Endometrium (tissue), 2 donors: ENCODE data around the gene ASCL1.

Experiments
- FAIRE-seq: peaks from 2 replicates; lab custom pipeline; 2012; peaks lifted over from hg19 to GRCh38; lab: Jason Lieb, UNC
- donor health status: control.
- donor health status: control.

Gene ASCL1

DNA sequence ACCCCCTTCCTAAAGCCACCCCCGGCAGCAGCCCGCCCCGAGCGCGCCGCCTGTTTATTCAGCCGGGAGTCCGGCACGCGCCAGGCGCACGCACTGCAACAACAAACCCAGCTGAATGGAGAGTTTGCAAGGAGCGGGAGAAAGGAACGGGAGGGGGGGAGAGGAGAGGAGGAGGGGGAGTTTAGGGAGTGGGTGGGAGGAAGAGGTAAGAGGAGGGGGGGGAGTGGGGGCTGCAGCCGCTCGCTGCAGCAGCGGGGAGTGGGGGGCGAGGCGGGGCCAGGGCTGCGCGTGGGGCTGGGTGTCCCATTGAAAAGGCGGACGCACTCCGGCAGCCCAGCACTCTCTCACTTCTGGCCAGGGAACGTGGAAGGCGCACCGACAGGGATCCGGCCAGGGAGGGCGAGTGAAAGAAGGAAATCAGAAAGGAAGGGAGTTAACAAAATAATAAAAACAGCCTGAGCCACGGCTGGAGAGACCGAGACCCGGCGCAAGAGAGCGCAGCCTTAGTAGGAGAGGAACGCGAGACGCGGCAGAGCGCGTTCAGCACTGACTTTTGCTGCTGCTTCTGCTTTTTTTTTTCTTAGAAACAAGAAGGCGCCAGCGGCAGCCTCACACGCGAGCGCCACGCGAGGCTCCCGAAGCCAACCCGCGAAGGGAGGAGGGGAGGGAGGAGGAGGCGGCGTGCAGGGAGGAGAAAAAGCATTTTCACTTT is at the start of gene ASCL1:
ASCL1 (plus strand) TSS at position 336 of the 712 bp plus-strand sequence. CDS start 571 bp downstream, outside the sequence.
- no peak for FAIRE-seq

DNA sequence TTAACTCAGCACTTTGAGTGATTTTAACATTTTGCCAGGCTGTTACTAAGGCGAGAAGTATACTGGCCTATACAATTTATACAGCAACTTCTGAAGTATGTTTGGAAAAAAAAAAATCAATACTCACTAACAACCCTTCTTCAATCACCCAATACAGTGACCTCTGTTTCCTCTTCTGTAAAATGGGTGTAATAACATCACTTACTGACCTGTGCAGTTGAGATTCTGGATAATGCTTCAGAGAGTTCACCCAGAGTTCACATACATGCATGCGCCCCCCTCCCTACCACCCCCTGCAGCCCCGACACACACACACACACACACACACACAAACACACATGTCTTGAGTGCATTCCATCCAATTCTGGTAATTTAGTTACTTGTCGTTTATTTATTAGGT is 49.6 kb upstream of the ASCL1 start:
- no peak for FAIRE-seq

DNA sequence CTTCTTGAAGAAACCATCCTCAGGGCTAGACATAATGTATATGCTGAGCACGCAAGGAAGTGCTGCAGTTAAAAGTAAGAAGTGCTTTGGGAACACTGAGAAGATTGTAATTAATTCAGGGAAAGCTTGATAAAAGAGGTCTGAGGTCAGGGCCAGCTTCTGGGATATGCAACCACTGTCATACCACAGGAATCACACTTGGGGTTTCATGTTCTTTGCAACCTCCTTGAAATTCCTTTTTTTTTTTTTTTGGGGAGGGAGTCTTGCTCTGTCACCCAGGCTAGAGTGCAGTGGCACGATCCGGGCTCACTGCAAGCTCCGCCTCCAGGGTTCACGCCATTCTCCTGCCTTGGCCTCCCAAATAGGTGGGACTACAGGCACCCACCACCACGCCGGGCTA is 47.3 kb upstream of the ASCL1 start:
- FAIRE-seq, result no peak

DNA sequence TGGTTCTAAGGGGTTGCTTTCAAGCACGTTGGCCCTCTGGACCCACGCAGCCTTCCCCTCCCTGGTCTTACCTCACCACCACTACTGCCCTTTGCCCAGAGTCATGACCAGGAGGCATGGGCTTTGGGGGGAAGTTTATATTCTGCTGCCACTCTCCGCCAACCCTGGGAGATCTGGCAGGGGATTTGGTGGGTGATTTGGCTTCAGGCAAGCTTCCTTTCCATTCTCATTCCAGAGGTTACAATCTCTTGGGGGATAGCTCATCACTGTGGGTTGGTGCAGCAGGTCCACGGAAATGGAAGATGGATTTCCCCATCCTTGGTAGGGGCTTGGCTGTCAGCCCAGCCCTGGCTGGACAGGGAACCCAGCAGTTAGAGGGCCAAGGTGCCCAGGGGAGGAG is 46.7 kb upstream of the ASCL1 start:
- no peak for FAIRE-seq

DNA sequence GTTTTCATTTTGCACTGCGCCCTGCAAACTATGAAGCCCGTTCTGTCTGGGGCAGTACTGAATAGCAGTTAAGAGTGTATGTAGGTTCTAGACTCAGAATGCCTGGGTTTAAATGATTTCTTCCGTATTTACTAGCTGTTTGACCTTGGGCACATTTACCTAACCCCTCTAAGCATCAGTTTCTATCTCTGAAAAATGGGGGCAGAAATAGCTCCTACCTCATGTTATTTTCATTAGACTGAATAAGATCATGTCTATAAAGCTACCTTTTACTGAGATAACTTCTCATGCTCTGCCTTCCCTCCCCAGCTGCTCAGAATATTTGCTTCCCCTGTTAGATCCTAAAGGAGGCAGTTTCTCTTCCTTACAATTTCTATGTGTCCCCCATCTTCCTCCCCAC is 46.2 kb upstream of the ASCL1 start:
- FAIRE-seq, result no peak

DNA sequence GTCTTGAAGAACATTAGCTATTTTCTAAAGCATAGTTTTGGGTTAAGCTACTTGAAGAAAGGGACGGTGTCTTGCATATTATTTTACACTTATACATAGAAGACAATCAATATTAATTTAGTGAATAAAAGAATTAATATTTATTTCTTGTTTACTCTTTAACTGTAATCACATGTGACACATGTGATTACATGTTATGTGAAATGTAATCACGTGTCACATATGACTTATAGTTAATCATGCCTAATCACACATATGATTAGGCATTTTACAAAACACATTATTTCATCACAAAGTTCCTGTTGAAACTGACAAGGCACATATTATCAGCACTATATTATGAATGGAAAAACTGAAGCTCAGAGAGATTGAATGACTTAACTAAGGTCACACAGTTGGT is 45.2 kb upstream of the ASCL1 start:
- no peak for FAIRE-seq

DNA sequence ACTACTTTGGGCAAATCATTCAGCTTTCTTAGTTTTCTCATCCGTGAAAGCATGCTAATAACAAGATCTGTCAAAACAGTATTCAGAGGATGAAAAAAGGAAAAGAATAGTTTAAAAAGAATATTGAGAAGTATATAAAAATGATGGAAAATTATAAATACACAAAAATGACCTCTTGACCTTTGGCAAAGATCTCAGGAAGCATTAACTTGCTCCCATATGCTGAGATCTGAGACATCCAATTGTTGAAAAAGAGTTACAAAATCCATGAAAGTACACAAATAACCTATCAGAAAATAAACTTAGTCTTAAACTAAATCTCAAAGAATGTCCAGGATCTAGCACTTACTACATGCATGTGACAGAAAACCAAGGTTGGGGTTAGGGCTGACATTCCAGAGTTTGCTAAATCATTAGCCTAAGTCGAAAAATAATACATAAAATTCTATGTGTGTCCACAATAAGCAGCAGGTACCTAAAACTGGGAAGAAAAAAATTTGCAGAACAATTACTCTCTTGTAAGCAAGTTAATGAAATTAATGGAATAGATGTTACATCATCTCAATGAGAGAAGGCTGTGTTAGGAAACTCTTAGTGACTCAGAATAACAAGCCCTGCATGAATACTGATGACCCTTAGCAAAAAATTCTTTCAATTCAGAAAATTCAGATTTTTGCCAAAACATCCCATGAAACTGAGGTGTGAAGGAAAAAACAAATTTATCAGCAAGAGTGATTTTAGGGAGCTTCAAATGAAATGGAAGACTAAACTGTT is 43.8 kb upstream of the ASCL1 start:
- FAIRE-seq, result no peak

DNA sequence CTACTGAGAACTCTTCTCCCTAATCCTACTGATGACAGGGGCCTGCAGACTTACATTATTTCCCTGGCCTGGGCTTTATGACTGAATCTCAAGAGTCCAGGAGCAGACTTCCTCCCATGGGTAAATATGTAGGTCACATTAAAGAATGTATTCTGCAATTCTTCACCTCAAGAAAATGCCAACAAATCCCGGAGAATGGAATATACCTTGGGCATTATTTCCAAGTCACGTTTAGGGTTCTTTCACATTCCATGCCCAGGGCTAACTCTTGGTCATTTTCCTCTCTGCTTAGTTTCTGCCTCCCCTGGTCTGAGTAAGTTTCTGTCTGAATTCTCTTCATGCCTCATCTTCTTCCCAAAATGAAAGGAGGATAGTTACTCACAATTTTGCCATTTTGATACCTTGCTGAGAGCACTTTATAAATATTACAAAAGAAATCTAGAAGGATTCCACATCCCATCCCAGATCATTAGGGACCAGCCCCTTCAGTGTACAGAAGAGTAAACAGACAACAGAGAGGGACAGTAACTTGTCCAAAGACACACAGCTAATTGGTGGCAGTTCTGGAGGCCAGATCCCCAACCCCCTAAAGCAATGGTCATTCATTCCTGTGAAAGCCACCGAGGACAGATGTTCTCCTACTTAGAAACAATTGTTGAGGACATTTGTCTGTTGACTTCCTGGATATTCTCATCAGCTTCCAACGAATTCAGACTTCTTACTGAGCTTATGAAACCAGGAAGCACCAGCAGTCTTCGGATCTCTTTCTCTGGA is 41.0 kb upstream of the ASCL1 start:
- no peak for FAIRE-seq

DNA sequence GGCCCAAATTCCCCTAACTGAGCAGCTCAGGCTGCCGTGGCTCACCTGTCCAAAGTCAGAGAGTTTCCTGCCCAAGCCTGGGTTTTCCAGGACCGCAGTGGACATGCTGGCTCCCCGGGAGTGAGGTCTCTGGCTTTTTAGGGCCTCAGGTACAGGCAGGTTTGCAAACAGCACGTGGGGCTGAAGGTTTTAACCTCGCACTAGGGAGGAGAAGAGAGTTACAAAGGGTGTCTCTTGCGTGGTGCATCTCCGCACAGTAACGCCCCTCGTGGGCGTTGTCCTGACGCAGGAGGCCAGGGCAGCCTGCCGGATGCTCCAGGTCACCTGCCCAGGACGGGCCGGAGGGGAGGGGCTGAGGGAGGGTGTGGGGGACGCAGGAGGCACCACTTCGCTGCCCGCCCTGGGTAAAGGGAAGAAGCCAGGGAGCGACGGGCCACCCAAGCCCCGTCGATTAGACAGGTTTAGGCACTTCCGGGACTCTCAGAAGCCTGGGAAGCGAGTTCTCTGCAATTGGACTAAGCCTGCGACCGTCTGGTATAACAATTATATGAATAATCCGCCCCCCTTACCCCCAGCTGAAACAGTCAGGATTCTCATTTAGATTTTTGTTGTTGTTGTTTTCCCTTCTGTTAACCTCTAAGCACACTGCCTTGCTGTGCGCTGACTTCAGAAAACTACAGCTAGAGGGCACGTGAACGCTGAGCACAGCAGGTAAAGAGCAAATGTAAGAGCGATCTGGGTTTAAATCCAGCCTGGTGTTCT is 40.3 kb upstream of the ASCL1 start, which contains the start of gene PAH:
PAH (minus strand) TSS at position 219 of the 762 bp plus-strand sequence; CDS start at position 105, 114 bp downstream.
- FAIRE-seq, result no peak

DNA sequence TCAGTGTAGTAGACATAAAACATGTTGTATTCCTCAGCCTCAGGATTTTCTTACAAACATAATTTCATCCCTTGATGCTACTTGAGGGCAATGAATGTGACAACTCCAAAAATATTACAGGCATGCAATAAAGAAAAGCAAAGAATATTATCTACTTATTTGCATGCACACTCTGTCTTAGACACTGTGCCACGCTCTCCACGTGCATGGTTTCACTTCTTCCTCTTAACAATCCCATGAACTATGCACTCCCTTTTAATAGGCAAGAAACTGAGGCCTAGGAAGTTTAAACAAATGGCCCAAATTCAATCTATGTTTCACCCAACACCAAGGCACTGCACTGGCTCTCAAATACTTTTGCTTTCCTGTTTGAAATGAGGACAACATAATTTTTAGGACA is 38.6 kb upstream of the ASCL1 start:
- FAIRE-seq, result no peak

DNA sequence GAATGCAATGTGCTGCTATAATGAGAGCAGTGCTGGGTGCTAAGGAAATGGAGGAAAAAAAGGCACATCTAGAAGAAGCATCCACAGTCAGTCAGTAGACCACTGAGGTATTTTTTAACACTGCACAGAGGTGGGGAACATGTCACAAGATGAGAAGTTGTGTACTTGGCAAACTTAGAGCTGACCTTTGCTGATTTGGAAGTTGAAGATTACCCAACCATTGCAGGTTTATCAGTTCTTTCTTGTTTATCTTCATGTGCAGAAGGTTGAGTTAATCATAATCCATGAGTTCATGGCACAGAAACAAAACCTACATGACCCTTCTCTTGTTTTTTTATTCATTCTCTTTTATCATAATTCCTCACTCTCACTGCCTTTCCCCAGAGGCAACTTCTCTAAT is 37.2 kb upstream of the ASCL1 start:
- no peak for FAIRE-seq

DNA sequence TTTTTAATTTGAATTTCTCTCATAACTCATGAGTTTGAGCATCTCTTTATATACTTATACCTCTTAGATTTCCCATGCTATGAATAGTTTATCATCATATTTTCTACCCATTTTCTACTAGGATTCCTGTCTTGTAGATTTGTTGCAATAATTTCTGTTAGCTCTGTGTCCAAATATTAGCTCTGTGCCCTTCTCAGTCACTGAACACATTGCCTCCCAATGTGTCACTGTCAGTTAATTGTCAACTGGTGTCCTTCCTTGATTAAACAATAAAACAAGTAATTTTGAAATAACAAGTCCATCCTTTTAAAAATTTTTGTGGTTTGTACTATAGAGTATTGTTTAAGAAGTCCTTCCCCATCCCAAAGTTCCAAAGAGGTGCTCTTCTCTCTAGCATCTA is 36.2 kb upstream of the ASCL1 start:
- no peak for FAIRE-seq

DNA sequence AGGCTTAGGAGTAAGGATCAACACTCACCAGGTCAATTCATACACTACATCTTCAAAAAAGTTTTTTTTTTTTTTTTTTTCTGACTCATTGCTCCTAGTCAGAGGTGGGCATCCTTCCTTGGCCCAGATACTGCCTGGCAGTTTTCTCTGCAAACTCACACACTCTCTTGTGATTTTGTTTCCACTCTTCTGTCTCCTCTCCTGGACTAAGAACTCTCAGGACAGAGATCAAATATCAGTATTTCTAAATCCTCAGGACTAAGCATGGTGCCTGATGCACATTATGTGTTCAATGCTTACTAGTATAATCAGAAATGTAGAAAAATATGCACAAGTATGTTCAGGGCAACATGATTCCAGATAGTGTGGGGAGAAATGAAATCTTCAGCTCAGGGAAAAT is 30.3 kb upstream of the ASCL1 start:
- no peak for FAIRE-seq

DNA sequence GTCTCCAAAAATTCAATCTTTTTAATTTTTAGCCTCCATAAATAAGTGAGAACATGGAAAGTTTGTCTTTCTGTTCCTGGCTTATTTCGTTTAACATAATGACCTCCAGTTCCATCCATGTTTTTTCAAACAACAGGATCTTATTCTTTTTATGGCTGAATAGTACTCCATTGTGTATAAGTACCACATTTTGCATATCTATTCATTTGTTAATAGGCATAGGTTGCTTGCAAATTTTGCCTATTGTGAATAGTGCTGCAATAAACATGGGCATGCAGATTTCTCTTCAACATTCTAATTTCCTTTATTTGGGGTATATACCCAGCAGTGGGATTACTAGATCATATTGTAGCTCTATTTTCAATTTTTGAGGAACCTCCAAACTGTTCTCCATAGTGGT is 24.3 kb upstream of the ASCL1 start:
- no peak for FAIRE-seq

DNA sequence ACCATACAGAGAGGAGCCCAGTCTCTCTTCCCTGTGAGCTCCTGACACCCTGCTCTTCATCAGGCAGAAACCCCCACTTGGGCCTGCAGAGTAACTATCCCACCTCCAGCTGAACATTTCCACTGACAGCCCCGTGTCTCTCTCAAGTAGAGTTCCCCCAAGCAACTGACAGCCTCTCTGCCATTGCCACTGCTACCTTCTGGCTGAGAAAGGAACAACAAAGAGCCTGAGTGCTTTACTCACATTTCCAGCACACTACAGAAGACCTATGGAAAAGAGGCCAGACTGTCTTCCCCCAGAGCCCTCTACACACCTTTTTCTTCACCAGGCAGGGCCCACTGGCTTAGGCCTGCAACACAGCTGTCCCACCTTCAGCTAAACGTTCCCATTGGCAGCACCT is 18.4 kb upstream of the ASCL1 start:
- FAIRE-seq, result no peak

DNA sequence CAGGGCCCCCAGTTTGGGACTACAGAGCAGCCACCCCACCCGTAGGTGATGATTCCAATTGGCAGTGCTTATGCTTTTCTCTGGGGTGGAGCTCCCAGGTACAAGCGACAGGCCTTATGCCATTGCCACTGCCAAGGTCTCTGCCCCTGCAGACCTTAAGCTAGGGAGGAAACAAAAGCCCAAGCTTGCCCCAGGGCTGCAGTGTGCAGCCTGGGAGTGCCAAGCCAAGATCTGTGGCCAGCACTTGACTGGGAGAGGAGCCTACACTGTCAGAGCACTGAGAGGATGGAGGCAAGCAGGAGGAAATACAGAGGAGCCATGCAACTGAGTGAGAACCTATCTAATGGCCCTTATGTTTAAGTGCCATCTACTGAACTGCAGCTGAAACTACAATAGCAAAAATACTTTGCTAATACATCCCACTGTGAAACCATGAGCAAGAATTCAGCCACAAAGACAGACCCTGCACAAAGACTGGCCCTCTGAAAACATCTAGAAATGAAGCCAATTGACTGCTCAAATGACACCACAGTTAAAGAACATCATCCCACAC is 17.7 kb upstream of the ASCL1 start:
- no peak for FAIRE-seq

DNA sequence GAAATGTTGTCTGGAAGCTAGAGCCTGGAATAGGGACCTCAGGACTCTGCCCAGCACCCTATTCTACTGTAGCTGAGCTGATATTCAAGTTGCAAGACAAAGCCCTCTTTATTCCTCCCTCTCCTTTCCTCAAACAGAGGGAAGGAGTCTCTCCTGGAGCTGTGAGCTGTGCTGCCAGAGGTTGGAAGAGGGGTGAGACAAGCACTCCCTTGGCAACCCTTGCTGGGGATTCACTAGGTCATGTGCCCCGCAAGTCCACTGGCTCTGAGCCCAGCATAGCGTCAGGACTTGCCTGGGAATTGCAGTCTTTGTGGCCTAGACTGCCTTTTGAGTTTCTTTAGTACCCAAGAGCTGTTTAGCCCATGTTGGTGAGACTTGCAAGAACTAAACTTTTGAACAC is 11.4 kb upstream of the ASCL1 start:
- no peak for FAIRE-seq

DNA sequence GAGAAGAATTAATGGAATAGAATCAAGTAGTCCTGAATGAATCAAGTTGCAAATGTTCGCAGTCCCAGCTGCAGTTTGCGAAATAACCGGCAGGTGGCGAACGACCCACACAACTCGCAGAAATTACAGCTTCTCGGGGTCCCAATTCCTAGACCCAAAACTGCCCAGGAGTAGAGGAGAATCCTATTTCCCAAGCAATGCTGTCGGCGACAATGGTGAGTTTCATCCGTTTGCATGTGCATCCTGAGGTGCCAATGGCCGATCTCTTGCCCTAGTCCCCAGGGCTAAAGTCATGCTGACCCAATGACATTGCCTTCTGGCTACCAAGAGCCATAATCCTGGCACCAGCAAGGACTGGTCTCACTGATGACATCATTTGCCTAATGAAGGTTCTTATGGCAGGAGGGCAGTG is 8.5 kb upstream of the ASCL1 start:
- FAIRE-seq, result no peak

DNA sequence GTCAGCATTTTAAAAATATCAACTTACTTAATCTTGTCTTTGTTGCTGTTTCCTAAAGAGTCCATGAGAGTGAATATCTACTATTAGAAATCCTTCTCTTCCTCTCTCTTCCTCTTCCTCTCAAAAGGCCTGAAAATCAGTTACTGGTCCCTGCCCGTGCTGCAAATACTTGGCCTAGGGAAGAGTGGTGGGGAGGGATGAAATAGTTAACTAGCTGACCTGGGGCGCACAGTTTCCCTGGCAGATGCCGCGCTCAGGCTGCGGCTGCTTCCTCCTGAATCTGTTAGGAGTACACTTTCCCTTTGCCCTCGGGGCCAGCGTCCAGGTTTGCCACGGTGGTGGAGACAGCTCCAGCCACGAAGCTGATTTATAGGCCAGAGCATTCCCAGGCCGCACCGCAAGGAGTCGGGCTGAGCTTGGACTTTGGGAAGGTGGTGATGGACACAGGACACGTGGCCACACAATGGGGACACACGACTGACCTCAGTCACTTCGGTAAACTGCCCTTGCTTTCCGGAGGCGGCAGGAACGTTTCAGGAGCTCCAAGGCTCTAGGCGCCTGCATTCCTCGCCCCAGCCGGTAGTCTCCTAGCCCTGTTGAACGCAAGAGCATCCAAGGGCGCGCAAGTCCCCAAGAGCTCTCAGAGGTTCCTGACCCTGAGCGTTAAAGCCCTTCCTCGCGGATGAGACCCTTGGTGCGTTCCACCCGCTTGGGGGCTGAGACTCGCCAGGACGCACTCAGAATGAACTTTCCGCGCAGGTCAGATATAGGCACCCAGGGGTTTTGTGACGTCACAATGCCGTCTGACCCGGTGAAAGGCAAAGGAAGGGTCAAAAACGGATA is 7.1 kb upstream of the ASCL1 start:
- no peak for FAIRE-seq

DNA sequence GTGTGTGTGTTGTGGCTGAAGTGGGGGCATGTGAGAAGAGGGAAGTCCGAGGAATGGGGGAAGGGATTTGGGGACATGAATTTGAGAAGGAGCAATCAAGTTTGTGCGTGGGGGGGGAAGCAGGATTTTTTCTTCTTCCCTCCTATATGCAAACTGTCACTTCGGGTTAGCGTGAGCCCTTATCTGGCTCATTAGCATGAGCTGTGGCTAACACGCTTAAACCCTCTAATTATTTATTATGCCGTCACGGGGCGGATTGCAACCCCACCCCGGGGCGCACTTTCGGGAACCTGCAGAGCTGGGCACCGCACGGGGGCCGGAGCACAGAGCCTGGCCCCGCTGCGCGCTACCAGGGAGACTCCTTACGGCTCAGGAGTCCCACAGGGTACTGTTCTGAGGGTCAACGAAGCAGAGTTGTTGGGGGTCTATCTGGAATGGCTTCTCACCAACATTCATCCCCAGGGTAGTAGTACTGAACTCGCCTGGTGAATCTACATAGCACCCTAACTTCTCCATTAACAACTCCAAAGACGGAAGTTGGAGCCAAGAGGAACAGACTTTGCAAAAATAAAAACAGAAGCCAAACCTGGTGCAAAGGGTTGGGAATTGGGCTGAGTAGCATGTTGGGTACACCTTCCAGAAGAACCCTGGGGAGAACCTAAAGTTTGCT is 6.4 kb upstream of the ASCL1 start:
- FAIRE-seq, result no peak
